Activated CD8-positive, alpha-beta T cell treated with anti-CD3 and anti-CD28 coated beads for 36 hours (primary cell): ENCODE measurements around the gene HOXA5. TPM values are rescaled to one million over a fixed set of nuclear protein-coding genes. Genes with fewer than 3 reads are reported as not detected.

Experiments used
- ATAC-seq: fragments of 200-7000 bp; cut with Tn5 transposase; one replicate; pipeline ENCODE4 v1.10.0; 2021; ENCODE audit warnings: mild to moderate bottlenecking, moderate library complexity
- CTCF ChIA-PET: fragments of 350-600 bp; sonication (Branson Sonifier 250); formaldehyde crosslinking; loops from one replicate; lab custom pipeline; 2021; ENCODE audit warnings: antibody characterized with exemption; lab: Charles Lee
- POLR2A ChIA-PET: fragments of 350-600 bp; sonication (Branson Sonifier 250); formaldehyde crosslinking; loops from one replicate; lab custom pipeline; 2021; ENCODE audit warnings: antibody characterized with exemption; lab: Charles Lee
- DNase-seq: peaks from one replicate; pipeline ENCODE4 v3.0.0-alpha.2; 2020
- H3K27ac Mint-ChIP-seq: one replicate; pipeline ENCODE4 v1.8.0; 2021; ENCODE audit warnings: mild to moderate bottlenecking, mixed read lengths
- H3K27me3 Mint-ChIP-seq: one replicate; pipeline ENCODE4 v1.8.0; 2021; ENCODE audit warnings: mixed read lengths
- H3K36me3 Mint-ChIP-seq: one replicate; pipeline ENCODE4 v1.8.0; 2021; ENCODE audit warnings: low read depth, mixed read lengths
- H3K4me1 Mint-ChIP-seq: one replicate; pipeline ENCODE4 v1.8.0; 2021; ENCODE audit warnings: low read depth, mixed read lengths
- H3K4me3 Mint-ChIP-seq: one replicate; pipeline ENCODE4 v1.8.0; 2021; ENCODE audit warnings: mild to moderate bottlenecking, moderate library complexity, mixed read lengths
- H3K9me3 Mint-ChIP-seq: one replicate; pipeline ENCODE4 v1.8.0; 2021; ENCODE audit warnings: mixed read lengths
- intact Hi-C: fragments of 100-400 bp; cut with micrococcal nuclease; formaldehyde crosslinking; loops from one replicate; pipeline ENCODE4 v1.10.0; 2022
- total RNA-seq, 2 experiments: library from RNA; stranded (reverse); gene quantifications; one replicate each; pipeline ENCODE4 v1.2.3, GENCODE V29; 2021
- TF ChIP-seq, protein P1 (sequence below): fragments of 200-600 bp; IDR thresholded peaks from one replicate; pipeline ENCODE4 v1.8.0; 2022; ENCODE audit warnings: antibody characterized with exemption, mild to moderate bottlenecking

The HOXA5 gene
- total RNA-seq, 2 experiments from 2014 or later: not detected

- no peak for DNase-seq
- ATAC-seq: no peak
- Mint-ChIP-seq H3K27me3 (peaks cover 16% of the 10 kb centered on the region), H3K4me3 (no peak overlapping the region), H3K27ac (no peak overlapping the region), H3K4me1 (no peaks in the 10 kb centered on the region), H3K36me3 (peaks cover 3% of the 10 kb centered on the region), H3K9me3 (no peaks in the 10 kb centered on the region)
- intact Hi-C loops: no loop called here
- ChIA-PET CTCF (no interaction called here), POLR2A (interaction anchor here (0.7 kb wide), 1 partner anchor 37 kb away, joined by 3 read pairs; no protein-coding TSS in a partner anchor)
- TF ChIP-seq, protein P1, sequence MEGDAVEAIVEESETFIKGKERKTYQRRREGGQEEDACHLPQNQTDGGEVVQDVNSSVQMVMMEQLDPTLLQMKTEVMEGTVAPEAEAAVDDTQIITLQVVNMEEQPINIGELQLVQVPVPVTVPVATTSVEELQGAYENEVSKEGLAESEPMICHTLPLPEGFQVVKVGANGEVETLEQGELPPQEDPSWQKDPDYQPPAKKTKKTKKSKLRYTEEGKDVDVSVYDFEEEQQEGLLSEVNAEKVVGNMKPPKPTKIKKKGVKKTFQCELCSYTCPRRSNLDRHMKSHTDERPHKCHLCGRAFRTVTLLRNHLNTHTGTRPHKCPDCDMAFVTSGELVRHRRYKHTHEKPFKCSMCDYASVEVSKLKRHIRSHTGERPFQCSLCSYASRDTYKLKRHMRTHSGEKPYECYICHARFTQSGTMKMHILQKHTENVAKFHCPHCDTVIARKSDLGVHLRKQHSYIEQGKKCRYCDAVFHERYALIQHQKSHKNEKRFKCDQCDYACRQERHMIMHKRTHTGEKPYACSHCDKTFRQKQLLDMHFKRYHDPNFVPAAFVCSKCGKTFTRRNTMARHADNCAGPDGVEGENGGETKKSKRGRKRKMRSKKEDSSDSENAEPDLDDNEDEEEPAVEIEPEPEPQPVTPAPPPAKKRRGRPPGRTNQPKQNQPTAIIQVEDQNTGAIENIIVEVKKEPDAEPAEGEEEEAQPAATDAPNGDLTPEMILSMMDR: no peak
Observed at GRCh38 chr7:27126596-27127327, 16.7 kb downstream of the HOXA5 start.

DNA sequence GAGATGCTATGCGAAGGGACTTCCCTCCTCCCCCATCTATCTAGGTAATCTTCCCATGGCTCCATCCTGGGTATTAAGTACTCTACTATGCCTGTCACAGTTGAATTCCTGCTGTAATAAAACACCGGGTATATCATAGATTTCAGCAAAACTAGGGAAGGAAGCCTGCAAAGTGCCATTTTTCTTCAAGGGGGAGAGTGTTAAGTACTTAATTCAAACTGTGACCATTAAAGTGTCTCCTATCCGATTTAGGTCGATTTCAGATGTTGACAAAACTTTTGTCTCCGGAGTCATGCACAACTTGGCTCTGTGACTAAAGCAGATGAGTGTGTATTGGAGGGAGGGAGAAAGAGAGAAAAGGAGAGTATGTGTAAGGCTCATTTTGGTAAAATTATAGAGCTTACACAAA, 17.5 kb downstream of the HOXA5 start:
- POLR2A ChIA-PET: interaction anchor here (0.7 kb wide), 1 partner anchor 37 kb away, joined by 3 read pairs; no protein-coding TSS in a partner anchor
- H3K4me3 Mint-ChIP-seq: no peak overlapping the region
- CTCF ChIA-PET: no interaction called here
- H3K9me3 Mint-ChIP-seq: no peaks in the 10 kb centered on the region
- peaks cover 12% of the 10 kb centered on the region for H3K27me3 Mint-ChIP-seq
- DNase-seq (no peak), ATAC-seq (no peak)
- no peak overlapping the region for H3K27ac Mint-ChIP-seq
- H3K36me3 Mint-ChIP-seq: no peaks in the 10 kb centered on the region
- no peaks in the 10 kb centered on the region for H3K4me1 Mint-ChIP-seq
- TF ChIP-seq, protein P1: no peak
- intact Hi-C loops: no loop called here

GRCh38 chr7:27124902-27125689, 18.4 kb downstream of the HOXA5 start:
- no peaks in the 10 kb centered on the region for H3K9me3 Mint-ChIP-seq
- DNase-seq (no peak), ATAC-seq (no peak)
- intact Hi-C loops: no loop called here
- H3K36me3 Mint-ChIP-seq: no peaks in the 10 kb centered on the region
- POLR2A ChIA-PET: no interaction called here
- H3K27me3 Mint-ChIP-seq: peaks cover 12% of the 10 kb centered on the region
- H3K4me1 Mint-ChIP-seq: no peaks in the 10 kb centered on the region
- H3K27ac Mint-ChIP-seq: no peak overlapping the region
- no peak overlapping the region for H3K4me3 Mint-ChIP-seq
- TF ChIP-seq, protein P1: no peak
- CTCF ChIA-PET: no interaction called here

GRCh38 chr7:27124096-27124901, 19.2 kb downstream of the HOXA5 start:
- Mint-ChIP-seq H3K4me3 (no peak overlapping the region), H3K27me3 (peaks cover 12% of the 10 kb centered on the region), H3K9me3 (no peaks in the 10 kb centered on the region), H3K36me3 (no peaks in the 10 kb centered on the region), H3K27ac (no peak overlapping the region), H3K4me1 (no peaks in the 10 kb centered on the region)
- CTCF ChIA-PET: no interaction called here
- no peak for ATAC-seq
- no peak for DNase-seq
- POLR2A ChIA-PET: no interaction called here
- intact Hi-C loops: no loop called here
- TF ChIP-seq, protein P1: no peak
